K562 (cell line): ENCODE measurements around the gene APBA2. TPM values are rescaled to one million over a fixed set of nuclear protein-coding genes. Genes with fewer than 3 reads are reported as not detected.
A peak's percentile ranks its signal among the peaks of the same experiment; 100 is the strongest.

Experiments used
- DACH1 ChIP-seq: fragments of 450-650 bp; IDR thresholded peaks from 2 replicates; pipeline ENCODE4 v1.6.1; 2018; ENCODE audit not compliant: partially characterized antibody
- FOSL1 ChIP-seq: fragments of 200-800 bp; sonication (Bioruptor generic); conservative IDR thresholded peaks from 2 replicates; pipeline ENCODE4 v1.6.1; 2016; ENCODE audit warnings: missing genetic modification characterization, missing compliant biosample characterization
- KLF16 ChIP-seq: IDR thresholded peaks from 2 replicates; pipeline ENCODE4 v1.6.1; 2016; ENCODE audit warnings: antibody characterized with exemption
- PTBP1 ChIP-seq: fragments of 200-400 bp; formaldehyde crosslinking; IDR thresholded peaks from 2 replicates; pipeline ENCODE4 v1.6.1; 2017; ENCODE audit warnings: low read depth, low read length
- TFAP4 ChIP-seq: sonication (generic); formaldehyde crosslinking; IDR thresholded peaks from 2 replicates; pipeline ENCODE4 v1.8.0; 2022; ENCODE audit warnings: missing genetic modification reagents, mild to moderate bottlenecking, moderate library complexity, borderline replicate concordance
- ZNF445 ChIP-seq: fragments of 250-450 bp; sonication (Bioruptor Pico); IDR thresholded peaks from 2 replicates; pipeline ENCODE4 v1.4.0; 2020; ENCODE audit warnings: low read depth, mild to moderate bottlenecking, moderate library complexity
- polyA plus RNA-seq, 8 experiments: library from polyadenylated mRNA; depleted of rRNA in 4 of 8; stranded (reverse) in 5 of 8; unstranded in 3 of 8; fragments of >200 nt; fragmentation: Nextera tagmentation in 2 of 8; fragmentation: Illumina TruSeq in 1 of 8; extraction: Ambion mirVana in 2 of 8; extraction: Trizol in 1 of 8; gene quantifications; 2 replicates each; pipeline versions ENCODE4 v1.2.1 to v1.2.3, GENCODE V29; 2011 to 2014; ENCODE audit warnings: inconsistent platforms in 1 of 8, missing spikeins in 1 of 8
- total RNA-seq, 7 experiments: library from RNA; depleted of rRNA in 6 of 7; stranded (reverse); fragments of >200 nt in 6 of 7; fragmentation: Illumina TruSeq in 2 of 7; extraction: Trizol in 2 of 7; gene quantifications; 2 replicates each; pipeline versions ENCODE4 v1.2.1 to v1.2.3, GENCODE V29; 2011 to 2021; ENCODE audit warnings: low replicate concordance in 1 of 7
- TF ChIP-seq, protein P1 (sequence below), 2 experiments: fragments of 200-800 bp in 1 of 2; sonication (Bioruptor generic) in 1 of 2; sonication (generic) in 1 of 2; formaldehyde crosslinking in 1 of 2; IDR thresholded peaks in 1 of 2; conservative IDR thresholded peaks in 1 of 2; 2 replicates each; pipeline versions ENCODE4 v1.5.0 to v1.6.1; 2016 to 2020; ENCODE audit warnings: missing compliant biosample characterization in 1 of 2, missing genetic modification characterization in 1 of 2, missing genetic modification reagents in 1 of 2
- TF ChIP-seq, protein P2 (sequence below): fragments of 250-450 bp; sonication (Bioruptor Pico); IDR thresholded peaks from 2 replicates; pipeline ENCODE4 v1.5.0; 2021

Gene APBA2
- total and polyA plus RNA-seq, 9 of the 15 experiments (the other 6 are each of a cell fraction or from before 2014, with no cell fraction given) = 0.24 to 40.9 (median 25.2) TPM

DNA sequence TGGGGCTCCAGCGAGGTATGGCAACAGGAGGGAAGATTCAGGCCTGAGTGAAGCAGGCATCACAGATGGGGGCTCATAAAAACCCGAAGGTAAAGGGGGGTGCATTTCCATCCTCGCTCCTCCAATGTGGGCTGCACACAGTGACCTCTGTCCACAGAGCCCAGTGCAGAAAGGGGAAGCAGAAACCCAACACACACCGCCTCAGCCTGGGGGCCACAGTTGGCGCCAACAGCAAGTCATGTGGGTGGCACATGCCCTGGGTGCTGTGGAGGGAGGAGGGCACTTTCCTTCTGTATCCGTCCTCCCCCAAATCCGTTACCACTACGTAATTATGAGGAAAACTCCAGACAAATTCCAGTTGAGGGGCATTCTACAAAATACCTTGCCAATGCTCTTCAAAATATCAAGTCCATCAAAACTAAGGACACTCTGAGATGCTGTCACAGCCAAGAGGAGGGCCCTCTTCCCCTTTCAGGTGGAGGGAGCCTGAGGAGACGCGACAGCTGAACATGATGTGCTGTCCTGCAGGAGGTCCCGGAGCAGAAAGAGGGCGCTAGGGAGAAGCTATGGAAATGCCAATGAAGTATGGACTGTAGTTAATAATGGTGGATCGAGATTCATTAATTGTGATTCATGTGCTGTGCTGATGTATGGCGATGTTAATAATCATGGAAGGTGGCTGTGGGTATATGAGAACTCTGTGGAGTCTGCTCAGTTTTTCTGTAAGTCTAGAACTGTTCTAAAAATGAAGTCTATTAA, 16.4 kb downstream of the APBA2 start (continued):
- TF ChIP-seq TFAP4 (CRISPR knock-in tag) (peak; percentile 49; the same call in 1 of the 2 replicates), FOSL1 (tag) (no peak), PTBP1 (no peak), DACH1 (peak; percentile 62), ZNF445 (CRISPR knock-in tag) (no peak), KLF16 (peak; percentile 45)
- TF ChIP-seq, protein P1, sequence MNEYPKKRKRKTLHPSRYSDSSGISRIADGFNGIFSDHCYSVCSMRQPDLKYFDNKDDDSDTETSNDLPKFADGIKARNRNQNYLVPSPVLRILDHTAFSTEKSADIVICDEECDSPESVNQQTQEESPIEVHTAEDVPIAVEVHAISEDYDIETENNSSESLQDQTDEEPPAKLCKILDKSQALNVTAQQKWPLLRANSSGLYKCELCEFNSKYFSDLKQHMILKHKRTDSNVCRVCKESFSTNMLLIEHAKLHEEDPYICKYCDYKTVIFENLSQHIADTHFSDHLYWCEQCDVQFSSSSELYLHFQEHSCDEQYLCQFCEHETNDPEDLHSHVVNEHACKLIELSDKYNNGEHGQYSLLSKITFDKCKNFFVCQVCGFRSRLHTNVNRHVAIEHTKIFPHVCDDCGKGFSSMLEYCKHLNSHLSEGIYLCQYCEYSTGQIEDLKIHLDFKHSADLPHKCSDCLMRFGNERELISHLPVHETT (CRISPR knock-in tag; conservative IDR thresholded peaks at IDR 0.05 in 1 of 2, IDR thresholded peaks at IDR 0.05 in 1 of 2) = no peak
- TF ChIP-seq, protein P2, sequence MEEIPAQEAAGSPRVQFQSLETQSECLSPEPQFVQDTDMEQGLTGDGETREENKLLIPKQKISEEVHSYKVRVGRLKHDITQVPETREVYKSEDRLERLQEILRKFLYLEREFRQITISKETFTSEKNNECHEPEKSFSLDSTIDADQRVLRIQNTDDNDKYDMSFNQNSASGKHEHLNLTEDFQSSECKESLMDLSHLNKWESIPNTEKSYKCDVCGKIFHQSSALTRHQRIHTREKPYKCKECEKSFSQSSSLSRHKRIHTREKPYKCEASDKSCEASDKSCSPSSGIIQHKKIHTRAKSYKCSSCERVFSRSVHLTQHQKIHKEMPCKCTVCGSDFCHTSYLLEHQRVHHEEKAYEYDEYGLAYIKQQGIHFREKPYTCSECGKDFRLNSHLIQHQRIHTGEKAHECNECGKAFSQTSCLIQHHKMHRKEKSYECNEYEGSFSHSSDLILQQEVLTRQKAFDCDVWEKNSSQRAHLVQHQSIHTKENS (CRISPR knock-in tag) = no peak
